HuH-7 (cell line): ENCODE measurements around the gene KRT1.
"Not testable (repeated sequence)": the region's sequence is repeated elsewhere in the genome, so short reads cannot be mapped to it uniquely, and the experiment has no call there.

Source experiments
- DNase-seq: peaks from one replicate; pipeline ENCODE4 v3.0.0; 2011; ENCODE audit warnings: low spot score

KRT1 gene

GRCh38 chr12:52680363-52680762 is at the start of gene KRT1:
Gene KRT1 (minus strand): TSS chr12:52680407. CDS start chr12:52680348, 59 bp downstream.
- no peak for DNase-seq

DNA sequence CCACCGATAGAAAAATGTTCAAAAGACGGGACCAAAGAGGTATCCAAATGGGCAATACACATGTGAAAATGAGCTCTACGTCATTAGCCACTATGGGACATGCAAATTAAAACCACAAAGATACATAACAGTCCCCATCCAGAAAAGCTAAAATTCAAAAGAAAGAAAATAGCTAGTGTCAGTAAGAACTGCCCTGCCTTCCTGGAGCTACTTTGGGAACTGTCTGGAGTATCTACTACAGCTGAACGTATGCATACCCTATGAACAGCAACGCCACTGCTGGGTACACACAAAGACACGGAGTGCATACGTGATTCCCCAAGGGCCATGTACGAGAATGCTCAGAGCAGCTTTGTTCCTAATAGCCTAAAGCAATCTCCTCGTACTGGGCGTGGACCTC is 48.9 kb upstream of the KRT1 start:
- DNase-seq, result no peak

GRCh38 chr12:52728374-52728773 is 48.2 kb upstream of the KRT1 start:
- no peak for DNase-seq

DNA sequence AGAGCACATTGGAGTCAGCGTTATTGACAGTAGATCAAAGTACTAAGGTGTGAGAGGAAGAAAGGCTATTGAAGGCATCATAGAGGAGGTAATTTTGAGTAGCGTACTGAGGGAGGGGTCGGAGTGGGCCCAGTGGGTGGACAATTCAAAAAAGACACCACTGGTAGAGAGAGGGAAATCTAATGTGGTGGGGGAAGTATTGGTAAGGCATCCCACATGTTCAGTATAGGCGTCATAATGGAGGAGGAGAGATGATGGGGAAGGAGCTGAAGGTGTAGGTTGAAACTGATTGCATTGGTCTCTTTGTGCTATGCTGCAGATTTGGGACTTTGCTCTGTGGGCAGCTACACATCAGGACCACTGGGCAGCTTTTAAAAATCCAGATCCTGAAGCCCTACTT is 46.8 kb upstream of the KRT1 start:
- DNase-seq, result no peak

DNA sequence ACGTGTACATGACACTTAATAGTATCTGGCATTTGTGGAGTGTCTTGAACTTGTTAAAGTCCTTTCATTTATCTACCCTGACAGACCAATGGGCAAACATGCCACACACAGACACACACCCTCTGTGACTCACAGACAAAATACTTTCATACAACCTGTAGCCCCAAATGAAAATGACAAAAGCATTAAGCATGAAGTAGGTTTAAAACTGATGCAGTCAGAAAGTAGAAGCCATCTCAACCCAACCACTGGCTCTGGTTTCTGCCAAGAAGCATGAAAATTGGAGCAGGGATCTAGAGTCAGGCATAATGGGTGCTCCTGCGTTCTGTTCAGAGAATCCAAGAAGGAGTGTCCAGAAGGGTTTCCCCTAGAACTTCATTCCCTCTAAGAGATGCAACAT is 46.2 kb upstream of the KRT1 start:
- no peak for DNase-seq

DNA sequence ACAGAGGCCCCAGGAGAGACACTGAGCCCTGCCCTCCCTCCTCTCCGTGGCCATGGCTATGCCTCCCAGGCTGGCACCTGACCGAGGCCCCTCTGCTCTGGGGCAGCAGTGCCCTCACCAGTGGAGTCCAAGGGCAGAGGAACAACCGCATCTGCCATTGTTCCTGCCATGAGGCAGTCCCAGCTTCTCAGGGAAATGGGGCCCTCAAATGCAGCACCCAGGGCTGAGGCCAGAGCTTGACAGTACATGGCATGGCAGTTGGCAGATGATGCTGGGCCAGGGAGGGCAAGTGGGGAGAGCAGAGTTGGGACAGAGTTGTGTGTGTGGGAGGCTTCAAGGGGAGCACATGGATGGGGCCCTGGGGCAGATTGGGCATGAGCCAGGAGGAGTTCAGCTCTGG is 44.2 kb upstream of the KRT1 start:
- no peak for DNase-seq

- no peak for DNase-seq
Observed at GRCh38 chr12:52722680-52723079, 42.5 kb upstream of the KRT1 start.

GRCh38 chr12:52721838-52722470 is 41.7 kb upstream of the KRT1 start:
- DNase-seq, result no peak

- no peak for DNase-seq
Observed at GRCh38 chr12:52720365-52720886, 40.2 kb upstream of the KRT1 start.

DNA sequence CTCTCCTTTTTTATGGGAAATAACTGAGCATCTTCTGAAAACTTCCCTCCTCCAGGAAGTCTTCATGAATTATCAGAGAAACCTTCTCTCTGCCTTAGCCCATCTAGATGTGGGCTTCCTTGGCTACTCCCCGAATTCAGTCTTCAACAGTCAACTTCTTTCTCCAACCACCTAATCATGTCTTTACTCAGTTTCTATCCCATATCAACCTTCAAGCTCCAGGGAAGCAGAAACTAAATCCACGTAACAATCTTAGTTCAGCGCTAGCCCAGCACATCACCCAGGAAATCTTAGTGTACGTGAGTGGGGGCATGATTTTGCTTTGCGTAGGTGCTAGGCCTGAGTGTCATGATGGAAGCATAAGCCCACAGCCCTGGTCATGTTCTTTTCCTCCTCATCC is 35.9 kb upstream of the KRT1 start:
- no peak for DNase-seq

DNA sequence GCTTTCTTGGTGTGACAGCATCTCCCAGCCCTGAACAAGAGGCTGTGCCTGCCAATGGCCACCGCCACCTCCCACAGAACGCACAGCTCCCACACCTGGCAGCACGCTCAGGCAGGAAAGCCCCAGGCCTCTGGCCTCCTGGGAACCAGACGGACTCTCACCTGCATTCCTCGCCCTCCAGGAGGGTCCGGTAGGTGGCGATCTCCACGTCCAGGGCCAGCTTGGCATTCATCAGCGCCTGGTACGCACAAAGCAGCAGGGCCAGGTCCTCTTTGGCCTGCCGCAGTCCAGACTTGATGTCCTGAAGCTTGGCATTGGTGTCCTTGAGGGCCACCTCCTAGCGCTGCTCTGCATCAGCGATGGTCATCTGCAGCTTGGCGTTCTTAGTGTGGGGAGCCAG is 35.2 kb upstream of the KRT1 start:
- DNase-seq, result peak; percentile 77

GRCh38 chr12:52714887-52715281 is 34.7 kb upstream of the KRT1 start:
- DNase-seq, result no peak

DNA sequence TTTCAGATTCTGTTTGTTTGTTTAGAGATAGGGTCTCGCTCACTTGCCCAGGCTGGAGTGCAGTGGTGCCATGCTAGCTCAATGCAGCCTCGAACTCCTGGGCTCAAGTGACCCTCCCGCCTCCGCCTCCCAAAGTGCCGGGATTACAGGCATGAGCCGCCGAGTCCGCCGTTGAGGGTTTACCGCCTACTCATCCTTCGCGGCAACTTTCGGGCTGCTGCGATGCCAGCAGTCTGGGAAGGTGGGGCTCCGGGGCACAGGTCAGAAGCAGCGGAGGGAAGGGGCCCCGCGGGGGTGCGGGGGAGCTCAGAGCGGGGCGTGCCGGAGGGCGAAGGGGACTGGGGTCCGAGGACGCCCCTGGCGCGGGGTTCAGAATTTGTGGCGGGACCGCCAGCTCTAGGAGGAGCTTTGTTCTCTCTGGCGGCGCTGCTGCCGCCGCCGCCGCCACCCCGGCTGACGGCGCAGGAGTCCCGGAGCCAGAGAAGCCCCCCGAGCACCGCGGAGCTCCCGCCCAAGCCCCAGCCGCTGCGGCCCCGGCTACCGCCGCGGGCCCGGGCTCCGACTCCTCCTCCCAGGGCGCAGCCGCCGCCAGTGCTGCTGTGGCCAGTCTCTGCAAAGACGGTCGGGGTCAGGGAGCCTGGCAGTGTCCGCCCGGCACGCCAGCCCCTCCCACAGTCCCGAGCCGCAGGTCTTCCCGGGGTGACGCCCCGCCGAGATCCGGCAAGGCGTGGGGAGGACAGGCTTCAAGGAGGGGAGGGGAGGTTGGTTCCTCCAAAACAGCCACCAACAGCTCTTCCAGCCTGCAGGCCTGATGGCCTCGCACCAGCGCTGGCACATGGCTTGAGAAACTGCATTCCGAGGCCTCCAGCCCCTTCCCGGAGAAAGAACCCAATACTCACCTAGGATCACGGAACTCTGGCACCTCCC is 34.0 kb upstream of the KRT1 start:
- DNase-seq, result no peak

- DNase-seq, result not testable (repeated sequence)
Observed at GRCh38 chr12:52712122-52712521, 31.9 kb upstream of the KRT1 start.

GRCh38 chr12:52710730-52711129 is 30.5 kb upstream of the KRT1 start:
- DNase-seq, result no peak

GRCh38 chr12:52708010-52708409 is 27.8 kb upstream of the KRT1 start:
- no peak for DNase-seq

GRCh38 chr12:52704464-52704863 is 24.3 kb upstream of the KRT1 start:
- DNase-seq, result no peak

- no peak for DNase-seq
Observed at GRCh38 chr12:52703878-52704277, 23.7 kb upstream of the KRT1 start.

DNA sequence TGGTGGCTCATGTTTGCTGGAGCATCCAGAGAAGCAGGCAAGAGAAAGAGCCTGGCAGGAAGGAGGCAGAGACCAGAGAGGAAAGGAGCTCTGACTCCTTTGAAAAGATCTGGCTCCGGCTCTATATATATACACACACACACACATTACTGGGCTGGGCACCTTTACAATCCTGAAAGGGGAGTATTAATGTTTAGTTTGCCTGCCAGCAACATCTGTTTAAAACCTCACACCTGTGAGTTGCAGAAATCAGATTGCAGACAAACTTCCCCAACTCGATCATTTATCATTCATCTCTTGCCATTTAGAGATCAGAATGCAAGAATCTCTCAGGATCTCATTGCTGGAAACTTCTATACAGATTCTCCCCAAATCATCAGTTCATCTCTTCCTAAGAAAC is 23.2 kb upstream of the KRT1 start, which contains the start of gene KRT77:
KRT77 (minus strand) TSS at position 101 of the 400 bp plus-strand sequence; CDS start at position 11, 90 bp downstream.
- DNase-seq, result no peak

DNA sequence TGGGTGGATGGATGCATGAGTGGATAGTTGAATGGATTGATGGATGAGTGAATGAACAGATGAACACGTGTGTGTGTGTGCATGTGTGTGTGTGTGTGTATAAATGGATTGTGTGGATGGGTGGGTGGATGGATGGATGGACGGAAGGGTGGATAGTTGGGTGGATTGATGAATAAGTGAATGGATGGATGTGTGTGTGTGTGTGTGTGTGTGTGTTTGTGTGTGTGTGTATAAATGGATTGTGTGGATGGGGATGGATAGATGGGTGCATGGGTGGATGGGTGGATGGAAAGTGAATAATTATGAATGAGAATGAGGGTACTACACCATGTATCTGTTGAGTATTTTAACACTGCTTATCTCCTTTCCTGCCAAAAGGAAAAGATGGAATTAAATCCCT is 22.1 kb upstream of the KRT1 start:
- DNase-seq, result no peak

DNA sequence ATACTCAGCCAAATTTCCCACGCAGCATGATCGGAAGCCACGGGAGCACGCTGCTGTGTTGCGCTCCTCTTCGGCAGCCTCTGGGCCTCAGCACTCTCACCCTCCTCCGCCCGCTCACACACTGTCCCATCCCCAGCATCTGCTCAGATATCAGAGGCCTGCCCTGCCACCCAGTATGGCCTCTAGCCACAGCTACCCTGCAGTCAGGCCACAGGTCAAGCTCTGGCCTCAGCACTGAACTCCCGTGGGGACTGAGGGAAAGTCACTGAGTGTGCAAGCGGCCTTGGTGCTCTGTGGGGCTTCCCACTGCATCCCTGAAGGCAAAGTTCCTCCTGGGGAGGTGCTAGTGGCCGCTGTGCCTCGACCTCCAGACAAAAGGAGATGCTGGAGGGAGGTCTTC is 21.1 kb upstream of the KRT1 start:
- no peak for DNase-seq

DNA sequence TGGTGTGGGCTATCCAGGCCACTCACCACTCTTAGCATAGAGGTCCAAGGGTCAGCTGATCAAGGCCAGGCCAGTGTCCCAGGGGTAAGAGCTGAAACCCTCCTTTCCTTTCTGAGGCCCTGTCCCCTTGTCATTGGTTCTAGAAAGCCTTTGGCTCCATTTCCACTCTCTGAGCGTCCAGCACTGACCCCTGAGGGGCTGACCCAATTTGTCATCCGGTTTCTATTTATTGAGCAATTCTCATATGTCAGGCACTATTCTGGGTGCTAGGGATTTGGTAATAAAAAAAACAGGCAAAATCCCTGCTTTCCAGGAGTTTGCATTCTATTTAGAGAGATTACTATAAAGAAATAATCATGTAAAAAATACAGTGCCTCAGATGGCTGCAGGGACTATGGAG is 19.8 kb upstream of the KRT1 start:
- no peak for DNase-seq

DNA sequence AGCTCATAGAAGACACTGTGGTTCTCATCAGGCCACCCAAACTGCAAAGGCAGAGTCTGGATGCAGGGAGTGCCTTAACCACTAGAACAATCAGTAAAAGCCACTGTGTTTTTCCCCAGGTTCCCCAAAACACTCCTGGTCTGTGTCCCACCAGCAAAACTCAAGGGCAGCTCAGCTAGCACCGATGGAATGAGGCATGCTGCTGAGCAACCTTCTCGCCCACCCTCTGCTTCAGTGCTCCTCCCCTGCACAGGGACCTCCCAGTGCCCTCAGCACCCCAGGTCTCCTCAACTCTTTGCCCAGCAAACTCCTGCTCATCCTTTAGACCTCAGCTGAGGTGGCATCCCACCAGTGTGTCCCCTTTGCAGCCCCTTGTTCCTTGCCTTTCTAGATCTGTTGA is 19.2 kb upstream of the KRT1 start:
- no peak for DNase-seq
